Liver (tissue), 3 donors: ENCODE results near the gene SP2.

Experiments
- CTCF ChIP-seq: fragments of 150-350 bp; IDR thresholded peaks from 2 replicates; pipeline ENCODE4 v1.5.1; 2017; ENCODE audit warnings: improper control_type of control experiment, low read depth, low read length; ENCODE audit not compliant: missing input control
- EGR1 ChIP-seq, 2 donors: IDR thresholded peaks; 2 replicates each; pipeline ENCODE4 v1.6.1; 2016 to 2018; ENCODE audit warnings: antibody characterized with exemption in 2 of 2, low read depth in 2 of 2
- FOXA2 ChIP-seq: IDR thresholded peaks from 2 replicates; pipeline ENCODE4 v1.6.1; 2016; ENCODE audit warnings: antibody characterized with exemption
- GABPA ChIP-seq, 2 donors: IDR thresholded peaks in 1 of 2; conservative IDR thresholded peaks in 1 of 2; 2 replicates each; pipeline ENCODE4 v1.6.1; 2016; ENCODE audit warnings: antibody characterized with exemption in 2 of 2, mild to moderate bottlenecking in 1 of 2, moderate library complexity in 1 of 2
- JUND ChIP-seq, 2 donors: IDR thresholded peaks; 2 replicates each; pipeline ENCODE4 v1.6.1; 2016; ENCODE audit warnings: antibody characterized with exemption in 2 of 2
- RAD21 ChIP-seq, 2 donors: IDR thresholded peaks; 2 replicates each; pipeline ENCODE4 v1.6.1; 2016; ENCODE audit warnings: antibody characterized with exemption in 2 of 2, mild to moderate bottlenecking in 2 of 2
- REST ChIP-seq: IDR thresholded peaks from 2 replicates; pipeline ENCODE4 v1.6.1; 2016; ENCODE audit warnings: antibody characterized with exemption, mild to moderate bottlenecking
- TAF1 ChIP-seq: conservative IDR thresholded peaks from 2 replicates; pipeline ENCODE4 v1.6.1; 2016; ENCODE audit warnings: antibody characterized with exemption, mild to moderate bottlenecking
- YY1 ChIP-seq: IDR thresholded peaks from 2 replicates; pipeline ENCODE4 v1.6.1; 2016; ENCODE audit warnings: antibody characterized with exemption, mild to moderate bottlenecking
- TF ChIP-seq, protein P1 (sequence below): IDR thresholded peaks from 2 replicates; pipeline ENCODE4 v1.6.1; 2016; ENCODE audit warnings: antibody characterized with exemption
- TF ChIP-seq, protein P2 (sequence below): IDR thresholded peaks from 2 replicates; pipeline ENCODE4 v1.6.1; 2016; ENCODE audit warnings: antibody characterized with exemption
- TF ChIP-seq, protein P3 (sequence below): IDR thresholded peaks from 2 replicates; pipeline ENCODE4 v1.6.1; 2016; ENCODE audit warnings: antibody characterized with exemption
- donor health status: healthy.
- donor health status: healthy.

- TF ChIP-seq FOXA2 (no peak), CTCF (no peak), EGR1 (IDR thresholded peaks at IDR 0.05; ENCODE audit: low read depth in 2 of 2) (no peak), REST (no peak), YY1 (no peak), JUND (IDR thresholded peaks at IDR 0.05) (no peak), TAF1 (no peak), GABPA (IDR thresholded peaks at IDR 0.05 in 1 of 2, conservative IDR thresholded peaks at IDR 0.05 in 1 of 2) (no peak), RAD21 (IDR thresholded peaks at IDR 0.05) (no peak)
- TF ChIP-seq, protein P1, sequence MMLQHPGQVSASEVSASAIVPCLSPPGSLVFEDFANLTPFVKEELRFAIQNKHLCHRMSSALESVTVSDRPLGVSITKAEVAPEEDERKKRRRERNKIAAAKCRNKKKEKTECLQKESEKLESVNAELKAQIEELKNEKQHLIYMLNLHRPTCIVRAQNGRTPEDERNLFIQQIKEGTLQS = no peak
- TF ChIP-seq, protein P2, sequence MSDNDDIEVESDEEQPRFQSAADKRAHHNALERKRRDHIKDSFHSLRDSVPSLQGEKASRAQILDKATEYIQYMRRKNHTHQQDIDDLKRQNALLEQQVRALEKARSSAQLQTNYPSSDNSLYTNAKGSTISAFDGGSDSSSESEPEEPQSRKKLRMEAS = no peak
- TF ChIP-seq, protein P3, sequence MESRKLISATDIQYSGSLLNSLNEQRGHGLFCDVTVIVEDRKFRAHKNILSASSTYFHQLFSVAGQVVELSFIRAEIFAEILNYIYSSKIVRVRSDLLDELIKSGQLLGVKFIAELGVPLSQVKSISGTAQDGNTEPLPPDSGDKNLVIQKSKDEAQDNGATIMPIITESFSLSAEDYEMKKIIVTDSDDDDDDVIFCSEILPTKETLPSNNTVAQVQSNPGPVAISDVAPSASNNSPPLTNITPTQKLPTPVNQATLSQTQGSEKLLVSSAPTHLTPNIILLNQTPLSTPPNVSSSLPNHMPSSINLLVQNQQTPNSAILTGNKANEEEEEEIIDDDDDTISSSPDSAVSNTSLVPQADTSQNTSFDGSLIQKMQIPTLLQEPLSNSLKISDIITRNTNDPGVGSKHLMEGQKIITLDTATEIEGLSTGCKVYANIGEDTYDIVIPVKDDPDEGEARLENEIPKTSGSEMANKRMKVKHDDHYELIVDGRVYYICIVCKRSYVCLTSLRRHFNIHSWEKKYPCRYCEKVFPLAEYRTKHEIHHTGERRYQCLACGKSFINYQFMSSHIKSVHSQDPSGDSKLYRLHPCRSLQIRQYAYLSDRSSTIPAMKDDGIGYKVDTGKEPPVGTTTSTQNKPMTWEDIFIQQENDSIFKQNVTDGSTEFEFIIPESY = no peak
Observed at GRCh38 chr17:47878203-47879027, 17.6 kb upstream of the SP2 start.
